SU-DHL-6 (cell line): Measurements from ENCODE around the gene LONRF3.

ENCODE experiments used
- H2AFZ ChIP-seq: fragments of 200-600 bp; sonication (generic); 2 replicates; pipeline ENCODE4 v1.6.1; 2014; ENCODE audit warnings: low read depth, mild to moderate bottlenecking, moderate library complexity, mixed read lengths, antibody characterized with exemption, low read length; ENCODE audit not compliant: severe bottlenecking
- H3F3A ChIP-seq: fragments of 200-600 bp; shearing (Covaris generic); 2 replicates; pipeline ENCODE4 v1.6.0; 2016; ENCODE audit warnings: antibody characterized with exemption, mild to moderate bottlenecking; ENCODE audit not compliant: insufficient read depth
- H3K27ac ChIP-seq: fragments of 200-600 bp; sonication (generic); 2 replicates; pipeline ENCODE4 v1.5.1; 2016; ENCODE audit warnings: low read depth, mild to moderate bottlenecking, low read length, moderate library complexity, mixed read lengths
- H3K27me3 ChIP-seq: fragments of 200-600 bp; sonication (generic), shearing (Covaris generic); 2 replicates; pipeline ENCODE4 v1.6.0; 2014; ENCODE audit warnings: mild to moderate bottlenecking, low read length
- H3K36me3 ChIP-seq: fragments of 200-600 bp; sonication (generic); 2 replicates; pipeline ENCODE4 v1.6.1; 2014; ENCODE audit warnings: mild to moderate bottlenecking, low read length, mixed read lengths
- H3K4me2 ChIP-seq: fragments of 300-600, 200-600 bp; shearing (Covaris generic), sonication (generic); 2 replicates; pipeline ENCODE4 v1.6.0; 2014; ENCODE audit warnings: low read length, low read depth, mild to moderate bottlenecking; ENCODE audit not compliant: poor library complexity, severe bottlenecking
- H3K4me3 ChIP-seq: fragments of 200-600 bp; sonication (generic); 2 replicates; pipeline ENCODE4 v1.5.1; 2014; ENCODE audit warnings: antibody characterized with exemption, low read length, mild to moderate bottlenecking, mixed read lengths; ENCODE audit not compliant: insufficient read depth, poor library complexity, severe bottlenecking
- H3K79me2 ChIP-seq: fragments of 200-600 bp; sonication (generic); 2 replicates; pipeline ENCODE4 v1.6.1; 2014; ENCODE audit warnings: mild to moderate bottlenecking, low read length, moderate library complexity; ENCODE audit not compliant: insufficient read depth
- H3K9ac ChIP-seq: fragments of 200-600 bp; sonication (generic); 2 replicates; pipeline ENCODE4 v1.7.0; 2014; ENCODE audit warnings: mild to moderate bottlenecking, low read length
- H3K9me2 ChIP-seq: fragments of 200-600 bp; sonication (generic); replicated peaks from 2 replicates; pipeline ENCODE4 v1.6.1; 2014; ENCODE audit warnings: low read length; ENCODE audit not compliant: insufficient read depth
- H3K9me3 ChIP-seq: fragments of 200-600 bp; sonication (generic); 2 replicates; pipeline ENCODE4 v1.6.1; 2014; ENCODE audit warnings: low read length, mixed read lengths; ENCODE audit not compliant: insufficient read depth
- H4K20me1 ChIP-seq: fragments of 200-600 bp; sonication (generic); 2 replicates; pipeline ENCODE4 v1.6.1; 2014; ENCODE audit warnings: low read depth, mild to moderate bottlenecking, antibody characterized with exemption, low read length, moderate library complexity, mixed read lengths
- CTCF ChIP-seq: fragments of 200-600 bp; sonication (generic); IDR thresholded peaks from one replicate; pipeline ENCODE4 v1.5.1; 2017; ENCODE audit warnings: antibody characterized with exemption, mild to moderate bottlenecking, low read length, moderate library complexity; ENCODE audit not compliant: insufficient read depth, poor library complexity, severe bottlenecking
- EZH2phosphoT487 ChIP-seq: fragments of 200-600 bp; sonication (generic), shearing (Covaris generic); conservative IDR thresholded peaks from 2 replicates; pipeline ENCODE4 v1.6.1; 2018; ENCODE audit warnings: mild to moderate bottlenecking, antibody characterized with exemption, low read length, moderate library complexity, mixed read lengths

Gene LONRF3

DNA sequence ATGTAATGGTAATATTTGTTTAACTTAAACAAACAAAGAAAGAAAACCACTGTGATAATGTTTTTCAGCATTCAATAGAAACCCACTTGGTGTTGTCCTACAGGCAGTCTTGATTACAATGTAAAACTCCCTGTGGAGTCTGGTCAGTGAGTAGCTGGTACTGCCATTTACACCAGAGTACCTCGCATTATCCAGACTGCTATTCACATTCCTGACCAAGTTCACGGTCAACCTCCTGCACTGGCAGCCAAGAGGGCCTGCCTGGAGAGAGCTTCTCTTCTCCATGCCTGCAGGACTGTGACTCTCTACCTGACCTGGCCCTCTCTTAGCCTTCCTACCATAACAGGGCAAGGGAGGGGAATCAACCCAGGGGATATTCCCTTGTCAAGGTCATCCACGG lies 2.9 kb upstream of the LONRF3 start:
- H3F3A ChIP-seq, result no peaks in the 10 kb centered on the region
- no peaks in the 10 kb centered on the region for H3K9me3 ChIP-seq
- no peak overlapping the region for H3K4me3 ChIP-seq
- H3K27ac ChIP-seq, result no peak overlapping the region
- no peaks in the 10 kb centered on the region for H3K9me2 ChIP-seq
- H4K20me1 ChIP-seq, result no peaks in the 10 kb centered on the region
- no peak overlapping the region for H2AFZ ChIP-seq
- no peaks in the 10 kb centered on the region for H3K36me3 ChIP-seq
- H3K27me3 ChIP-seq, result no peaks in the 10 kb centered on the region
- H3K4me2 ChIP-seq, result no peak overlapping the region
- no peak for TF ChIP-seq EZH2phosphoT487
- TF ChIP-seq CTCF, result no peak
- no peak overlapping the region for H3K9ac ChIP-seq
- H3K79me2 ChIP-seq, result no peaks in the 10 kb centered on the region

DNA sequence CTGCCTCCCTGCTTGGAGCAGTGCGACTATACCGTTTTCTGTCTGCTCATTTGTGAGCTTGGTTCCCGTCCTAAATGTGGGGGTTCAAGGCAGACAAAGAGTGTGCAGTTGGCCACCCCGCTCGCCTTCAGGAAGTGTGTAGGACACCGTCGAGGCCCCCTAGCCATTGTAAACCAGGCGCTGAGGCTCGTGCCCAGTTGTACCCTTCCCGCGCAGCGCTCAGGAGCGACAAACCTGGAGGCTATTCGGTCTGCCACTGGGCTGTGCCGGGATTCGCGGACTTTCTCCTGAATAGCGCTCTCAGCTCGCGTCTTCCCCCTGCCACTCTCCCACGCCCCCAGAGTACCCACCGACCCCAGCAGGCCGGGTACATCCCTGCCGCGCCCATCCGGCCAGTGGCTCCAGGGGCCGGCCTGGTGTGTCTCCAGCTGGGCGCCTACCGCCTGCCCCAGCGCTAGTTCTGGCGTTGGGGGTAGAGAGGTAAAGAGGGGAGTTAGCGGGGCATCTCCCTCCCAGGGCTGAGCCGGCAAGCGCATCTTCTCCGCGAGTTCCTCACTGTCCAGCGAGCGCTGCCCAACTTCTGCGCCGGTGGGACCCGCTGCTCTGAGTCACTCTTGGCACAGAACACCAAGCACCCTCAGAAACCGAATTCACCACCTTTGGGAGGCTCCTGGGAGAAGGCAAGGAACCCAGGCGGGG lies 880 bp upstream of the LONRF3 start:
- no peaks in the 10 kb centered on the region for H3K36me3 ChIP-seq
- no peaks in the 10 kb centered on the region for H3K27me3 ChIP-seq
- H4K20me1 ChIP-seq, result no peaks in the 10 kb centered on the region
- no peak for TF ChIP-seq CTCF
- no peak for TF ChIP-seq EZH2phosphoT487
- no peak overlapping the region for H3K4me2 ChIP-seq
- H3K4me3 ChIP-seq, result no peak overlapping the region
- H3K9me3 ChIP-seq, result no peaks in the 10 kb centered on the region
- H3K27ac ChIP-seq, result no peak overlapping the region
- H3K9ac ChIP-seq, result no peak overlapping the region
- H2AFZ ChIP-seq, result no peak overlapping the region
- H3K9me2 ChIP-seq, result no peaks in the 10 kb centered on the region
- no peaks in the 10 kb centered on the region for H3K79me2 ChIP-seq
- H3F3A ChIP-seq, result no peaks in the 10 kb centered on the region

GRCh38 chrX:118974908-118975671 lies 672 bp downstream of the LONRF3 start:
- no peaks in the 10 kb centered on the region for H3K36me3 ChIP-seq
- no peaks in the 10 kb centered on the region for H3F3A ChIP-seq
- H3K9me3 ChIP-seq, result no peaks in the 10 kb centered on the region
- H4K20me1 ChIP-seq, result no peaks in the 10 kb centered on the region
- TF ChIP-seq CTCF (no peak), EZH2phosphoT487 (no peak)
- no peak overlapping the region for H2AFZ ChIP-seq
- H3K4me3 ChIP-seq, result no peak overlapping the region
- H3K27me3 ChIP-seq, result no peaks in the 10 kb centered on the region
- H3K9ac ChIP-seq, result no peak overlapping the region
- no peak overlapping the region for H3K27ac ChIP-seq
- no peaks in the 10 kb centered on the region for H3K9me2 ChIP-seq
- H3K4me2 ChIP-seq, result no peak overlapping the region
- no peaks in the 10 kb centered on the region for H3K79me2 ChIP-seq
